Activated CD4-positive, alpha-beta T cell treated with anti-CD3 and anti-CD28 coated beads, Interleukin-10, Interleukin-2, amounts not matched to agents 100 ng/mL and 50 ng/mL, durations not matched to agents 16 hours and 8 hours (primary cell): Measurements from ENCODE around the gene SYTL3.
"Not testable (repeated sequence)": the region's sequence is repeated elsewhere in the genome, so short reads cannot be mapped to it uniquely, and the experiment has no call there.

ENCODE experiments used
- DNase-seq: peaks from one replicate; pipeline ENCODE4 v3.0.0-alpha.2; 2020

Gene SYTL3

GRCh38 chr6:158665332-158665731 is 15.5 kb downstream of the SYTL3 start:
- DNase-seq = no peak

GRCh38 chr6:158666628-158667359 is 16.9 kb downstream of the SYTL3 start:
- DNase-seq = no peak

- no peak for DNase-seq
These were observed 17.6 kb downstream of the SYTL3 start for GRCh38 chr6:158667360-158667981.

- DNase-seq = no peak
These were observed 18.9 kb downstream of the SYTL3 start for GRCh38 chr6:158668707-158669103.

- no peak for DNase-seq
These were observed 19.5 kb downstream of the SYTL3 start for GRCh38 chr6:158669145-158670035.

GRCh38 chr6:158672119-158672518 is 22.3 kb downstream of the SYTL3 start:
- not testable (repeated sequence) for DNase-seq

GRCh38 chr6:158672726-158673125 is 22.9 kb downstream of the SYTL3 start:
- DNase-seq = no peak

GRCh38 chr6:158674342-158675131 is 24.7 kb downstream of the SYTL3 start:
- DNase-seq = no peak

GRCh38 chr6:158677094-158677493 is 27.2 kb downstream of the SYTL3 start:
- not testable (repeated sequence) for DNase-seq

- DNase-seq = no peak
These were observed 28.2 kb downstream of the SYTL3 start for GRCh38 chr6:158677906-158678578.

GRCh38 chr6:158680015-158680414 is 30.2 kb downstream of the SYTL3 start:
- DNase-seq = no peak

GRCh38 chr6:158680481-158680880 is 30.6 kb downstream of the SYTL3 start:
- DNase-seq = no peak

- no peak for DNase-seq
These were observed 34.5 kb downstream of the SYTL3 start for GRCh38 chr6:158684311-158684710.

GRCh38 chr6:158684745-158685324 is 35.0 kb downstream of the SYTL3 start:
- DNase-seq = no peak

GRCh38 chr6:158686311-158686710 is 36.5 kb downstream of the SYTL3 start:
- no peak for DNase-seq

GRCh38 chr6:158686791-158687381 is 37.0 kb downstream of the SYTL3 start:
- peak; percentile 71 for DNase-seq

- no peak for DNase-seq
These were observed 37.7 kb downstream of the SYTL3 start for GRCh38 chr6:158687506-158687905.

- no peak for DNase-seq
These were observed 39.0 kb downstream of the SYTL3 start for GRCh38 chr6:158688860-158689259.

GRCh38 chr6:158694913-158695312 is 45.1 kb downstream of the SYTL3 start:
- no peak for DNase-seq

GRCh38 chr6:158697811-158698210 is 48.0 kb downstream of the SYTL3 start:
- DNase-seq = no peak

- DNase-seq = no peak
These were observed 49.1 kb downstream of the SYTL3 start for GRCh38 chr6:158698931-158699330.
